Measurements from ENCODE around the gene DENND2A.

DENND2A gene

GRCh38 chr7:140617081-140617480 is 23.5 kb downstream of the DENND2A start:
- no peak for DNase-seq

DNA sequence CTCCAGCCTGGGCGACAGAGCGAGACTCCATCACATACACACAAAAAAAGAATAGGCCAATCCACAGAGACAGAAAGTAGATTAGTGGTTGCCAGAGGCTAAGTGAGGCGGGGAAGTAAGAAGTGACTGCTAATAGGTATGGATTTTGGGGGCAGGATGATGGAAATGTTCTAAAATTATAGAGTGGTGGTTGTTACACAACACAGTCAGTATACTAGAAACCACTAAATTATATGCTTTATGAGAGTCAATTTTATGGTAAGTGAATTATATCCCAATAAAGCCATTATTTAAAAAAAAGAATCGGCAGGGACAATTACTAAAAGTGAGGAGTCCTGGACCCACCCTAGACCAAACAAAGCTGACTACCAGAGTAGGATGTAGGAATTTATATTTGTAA is 24.3 kb downstream of the DENND2A start:
- no peak for DNase-seq

- no peak for DNase-seq
Observed at GRCh38 chr7:140611641-140612040, 29.0 kb downstream of the DENND2A start.

DNA sequence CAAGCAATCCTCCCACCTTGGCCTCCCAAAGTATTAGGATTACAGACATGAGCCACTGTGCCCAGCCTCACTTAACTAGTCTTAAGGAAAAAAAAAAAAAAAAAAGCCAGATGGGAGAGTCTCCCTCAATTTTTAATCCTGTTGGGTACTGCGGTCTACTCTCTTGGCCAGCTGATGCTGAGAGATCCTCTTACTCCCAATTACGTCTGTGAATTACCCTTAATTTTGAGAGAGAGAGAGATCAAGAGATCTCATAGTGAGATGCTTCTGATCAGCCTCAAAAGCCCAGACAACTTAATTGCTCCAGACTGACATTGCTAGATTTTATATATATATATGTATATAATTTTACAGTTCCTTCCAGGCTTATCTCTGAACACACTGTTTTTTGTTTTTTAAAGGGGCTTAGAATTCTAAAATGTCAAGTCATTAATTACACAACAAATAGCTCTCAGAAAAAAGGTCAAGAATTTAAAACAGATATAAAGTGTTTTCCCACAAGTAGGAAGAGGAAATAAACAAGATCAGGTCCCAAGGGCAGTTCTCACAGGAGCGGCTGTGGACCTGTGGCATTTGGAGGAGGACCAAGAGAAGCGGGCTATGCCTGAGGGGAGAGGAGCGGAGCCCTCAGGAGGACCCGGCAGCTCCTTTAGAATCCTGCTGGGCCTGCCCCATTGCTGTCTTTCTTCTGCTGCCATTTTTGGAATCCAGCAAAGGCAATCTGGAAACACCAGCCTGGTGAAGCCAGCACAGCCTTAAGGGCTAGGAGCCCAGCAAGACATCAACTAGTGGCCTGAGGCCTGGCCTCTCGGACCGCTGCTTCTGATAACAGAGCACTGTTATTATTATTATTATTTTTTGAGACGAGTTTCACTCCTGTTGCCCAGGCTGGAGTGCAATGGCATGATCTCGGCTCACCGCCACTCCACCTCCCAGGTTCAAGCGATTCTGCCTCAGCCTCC is 30.1 kb downstream of the DENND2A start:
- DNase-seq = no peak

- no peak for DNase-seq
Observed at GRCh38 chr7:140609646-140610045, 31.0 kb downstream of the DENND2A start.

GRCh38 chr7:140607441-140607989 is 33.1 kb downstream of the DENND2A start:
- DNase-seq = no peak

- DNase-seq = no peak
Observed at GRCh38 chr7:140605337-140605736, 35.3 kb downstream of the DENND2A start.

DNA sequence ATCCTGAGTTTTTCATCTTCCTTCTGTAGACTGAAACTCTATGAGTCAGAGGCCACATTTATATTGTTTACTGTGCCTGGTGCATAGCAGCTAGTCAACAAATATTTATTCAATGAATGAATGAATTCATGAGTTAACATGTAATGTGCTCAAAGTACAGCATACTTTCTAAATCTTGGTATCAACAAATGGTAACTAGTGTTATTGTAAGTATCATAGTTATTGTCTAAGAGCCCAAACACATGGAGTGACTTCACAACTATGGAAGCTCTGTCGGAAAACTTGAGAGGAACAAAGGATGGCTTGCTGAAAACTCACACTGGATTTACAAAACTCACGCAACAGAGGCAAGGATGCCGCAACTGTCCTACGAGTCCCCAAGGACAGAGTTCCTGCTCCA is 35.9 kb downstream of the DENND2A start:
- no peak for DNase-seq

- no peak for DNase-seq
Observed at GRCh38 chr7:140604076-140604475, 36.5 kb downstream of the DENND2A start.

DNA sequence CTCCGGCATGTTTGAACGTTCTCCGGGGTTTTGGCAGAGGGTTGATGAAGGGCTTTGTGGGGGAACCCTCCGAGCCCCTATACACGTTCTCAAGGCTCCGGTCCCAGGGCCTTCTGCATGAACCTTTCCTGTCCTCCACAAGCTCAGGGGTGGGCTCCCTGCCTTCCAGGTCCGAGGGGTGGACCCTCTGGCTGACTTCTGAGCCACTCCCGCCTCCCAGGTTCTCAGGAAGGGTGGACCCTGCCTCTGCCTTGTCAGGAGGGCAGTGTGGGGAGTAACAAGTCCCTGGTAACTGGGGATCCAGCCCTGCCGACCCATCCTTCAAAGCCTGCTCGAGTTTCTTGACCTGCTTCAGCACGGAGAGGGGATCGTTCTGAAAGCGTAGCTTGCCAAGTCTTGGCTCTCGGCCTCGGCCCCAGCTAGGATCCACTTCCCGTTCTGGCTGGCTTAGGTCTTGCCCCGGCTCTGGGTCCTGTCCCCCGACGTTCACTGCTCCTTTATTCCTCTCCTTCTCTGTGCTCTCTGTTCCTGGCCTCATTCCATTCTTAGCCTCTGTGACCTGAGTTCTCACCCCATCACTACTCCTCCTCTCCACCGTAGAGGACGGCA is 38.9 kb downstream of the DENND2A start:
- no peak for DNase-seq

DNA sequence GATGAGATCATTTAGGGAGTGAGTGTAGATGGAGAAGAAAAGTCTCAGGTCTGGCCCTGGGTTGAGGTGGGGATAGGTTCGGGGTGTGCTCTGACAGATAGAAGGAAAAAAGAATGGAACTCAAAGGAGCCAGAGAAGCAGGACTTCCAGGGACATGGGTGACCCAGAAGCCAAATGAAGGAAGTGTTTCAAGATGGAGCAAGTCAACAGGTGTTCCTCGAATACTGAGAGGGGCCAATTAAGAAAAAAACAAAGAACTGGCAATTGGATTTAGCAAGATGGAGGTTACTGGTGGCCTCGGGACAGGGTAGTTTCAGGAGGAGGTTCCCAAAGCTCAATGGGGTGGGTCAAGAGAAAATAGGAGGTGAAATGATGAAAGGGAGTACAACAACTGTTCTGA is 40.3 kb downstream of the DENND2A start:
- DNase-seq = no peak

GRCh38 chr7:140597428-140597949 is 43.1 kb downstream of the DENND2A start:
- no peak for DNase-seq

GRCh38 chr7:140596519-140597427 is 43.8 kb downstream of the DENND2A start:
- no peak for DNase-seq

GRCh38 chr7:140595468-140596092 is 45.0 kb downstream of the DENND2A start:
- no peak for DNase-seq

GRCh38 chr7:140594131-140594691 is 46.4 kb downstream of the DENND2A start:
- DNase-seq = no peak

DNA sequence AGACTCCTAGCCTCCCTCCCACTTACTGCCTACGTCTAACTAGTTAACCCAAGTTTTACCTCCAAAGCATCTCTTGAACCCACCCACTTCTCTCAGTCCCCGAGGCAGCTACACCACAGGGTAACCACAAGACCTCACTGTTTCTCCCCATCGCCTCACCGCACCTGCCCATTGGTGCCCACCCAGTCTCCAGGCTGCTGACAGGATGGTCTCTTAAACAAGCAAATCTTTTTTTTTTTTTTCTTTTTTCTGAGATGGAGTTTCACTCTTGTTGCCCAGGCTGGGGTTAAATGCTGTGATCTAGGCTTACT is 47.0 kb downstream of the DENND2A start:
- no peak for DNase-seq

DNA sequence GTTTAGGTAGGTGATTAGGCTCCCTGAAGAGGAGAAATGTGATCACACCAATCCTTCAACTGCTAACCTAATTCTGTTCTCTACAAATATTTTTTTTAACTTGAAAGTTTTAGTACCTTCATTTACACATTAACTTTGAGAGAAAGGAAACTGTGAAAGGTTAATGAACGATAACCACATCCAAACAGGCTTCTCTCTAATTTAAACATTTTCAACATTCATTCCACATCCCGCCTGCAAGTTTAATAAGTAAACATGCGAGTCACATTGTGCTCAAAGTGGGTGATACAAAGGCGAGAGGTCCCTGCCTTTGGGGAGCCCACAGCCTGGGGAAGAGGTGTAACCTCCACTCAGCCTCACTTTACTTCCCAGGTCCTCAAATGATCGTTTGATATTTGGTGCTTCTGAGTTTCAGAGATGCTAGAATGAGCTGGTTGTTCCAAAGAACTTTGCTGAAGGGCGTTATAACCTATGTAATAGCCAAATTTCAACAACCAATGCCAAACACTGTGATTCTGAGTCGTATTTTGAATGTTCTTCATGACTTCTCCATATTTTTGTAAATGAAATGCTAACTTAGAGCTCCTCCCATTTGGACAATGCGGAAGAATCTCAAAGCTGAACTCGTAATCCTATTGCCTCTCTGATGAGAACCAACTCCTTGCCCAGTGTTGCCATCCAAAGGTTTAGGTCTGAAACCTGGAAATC is 47.5 kb downstream of the DENND2A start:
- no peak for DNase-seq

GRCh38 chr7:140591180-140591902 is 49.3 kb downstream of the DENND2A start:
- no peak for DNase-seq

DNA sequence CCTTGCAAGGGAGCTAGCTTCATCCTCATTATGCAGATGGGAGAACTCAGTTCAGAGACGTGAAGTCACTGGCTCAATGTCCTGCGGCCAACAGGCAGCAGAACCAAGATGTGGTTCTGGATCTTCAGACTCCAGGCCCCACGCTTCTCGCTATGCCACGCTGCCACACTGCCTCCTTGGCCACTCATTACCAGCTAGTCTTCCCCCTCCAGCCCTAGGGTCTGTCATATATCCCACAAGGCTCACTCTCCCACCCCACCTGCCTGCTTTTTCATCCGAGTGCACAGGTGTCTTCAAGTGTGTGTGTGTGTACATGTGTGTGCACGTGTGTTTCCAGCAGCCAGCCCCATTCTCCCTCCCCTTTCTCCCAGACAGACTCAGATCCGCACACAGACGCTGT is 53.4 kb downstream of the DENND2A start:
- no peak for DNase-seq

- no peak for DNase-seq
Observed at GRCh38 chr7:140586516-140586915, 54.1 kb downstream of the DENND2A start.

GRCh38 chr7:140585333-140585732 is 55.3 kb downstream of the DENND2A start:
- no peak for DNase-seq
